Right forelimb (tissue), 1 donor: Measurements from ENCODE around the gene LRRTM4.
"Not testable (repeated sequence)": the region's sequence is repeated elsewhere in the genome, so short reads cannot be mapped to it uniquely, and the experiment has no call there.

ENCODE experiments used
- DNase-seq: peaks from one replicate; pipeline ENCODE4 v3.0.0-alpha.2; 2018

The LRRTM4 gene

DNA sequence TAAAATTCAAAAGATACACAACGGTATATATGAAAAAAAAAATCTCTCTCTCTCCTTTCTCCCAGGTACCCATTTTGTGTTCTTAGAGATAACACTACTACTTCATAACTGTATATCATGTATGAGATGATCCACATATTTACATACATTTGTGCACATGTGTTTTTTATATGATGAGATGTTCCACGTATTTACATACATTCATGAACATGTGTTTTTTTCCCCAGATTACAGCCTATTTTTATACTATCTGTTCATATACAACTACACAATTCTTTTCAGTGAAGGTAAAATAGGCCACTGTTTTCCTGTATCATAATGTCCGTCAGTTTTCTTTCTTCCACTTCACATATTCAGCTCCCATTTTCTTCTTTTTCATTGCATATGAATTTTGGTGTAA is 808.9 kb downstream of the LRRTM4 start:
- DNase-seq, result no peak

- DNase-seq, result no peak
Observed at GRCh38 chr2:76711490-76711889, 810.7 kb downstream of the LRRTM4 start.

GRCh38 chr2:76700894-76701293 is 821.3 kb downstream of the LRRTM4 start:
- no peak for DNase-seq

- DNase-seq, result not testable (repeated sequence)
Observed at GRCh38 chr2:76697998-76698713, 824.0 kb downstream of the LRRTM4 start.
